ENCODE results near the gene HMCN2.

The HMCN2 gene

DNA sequence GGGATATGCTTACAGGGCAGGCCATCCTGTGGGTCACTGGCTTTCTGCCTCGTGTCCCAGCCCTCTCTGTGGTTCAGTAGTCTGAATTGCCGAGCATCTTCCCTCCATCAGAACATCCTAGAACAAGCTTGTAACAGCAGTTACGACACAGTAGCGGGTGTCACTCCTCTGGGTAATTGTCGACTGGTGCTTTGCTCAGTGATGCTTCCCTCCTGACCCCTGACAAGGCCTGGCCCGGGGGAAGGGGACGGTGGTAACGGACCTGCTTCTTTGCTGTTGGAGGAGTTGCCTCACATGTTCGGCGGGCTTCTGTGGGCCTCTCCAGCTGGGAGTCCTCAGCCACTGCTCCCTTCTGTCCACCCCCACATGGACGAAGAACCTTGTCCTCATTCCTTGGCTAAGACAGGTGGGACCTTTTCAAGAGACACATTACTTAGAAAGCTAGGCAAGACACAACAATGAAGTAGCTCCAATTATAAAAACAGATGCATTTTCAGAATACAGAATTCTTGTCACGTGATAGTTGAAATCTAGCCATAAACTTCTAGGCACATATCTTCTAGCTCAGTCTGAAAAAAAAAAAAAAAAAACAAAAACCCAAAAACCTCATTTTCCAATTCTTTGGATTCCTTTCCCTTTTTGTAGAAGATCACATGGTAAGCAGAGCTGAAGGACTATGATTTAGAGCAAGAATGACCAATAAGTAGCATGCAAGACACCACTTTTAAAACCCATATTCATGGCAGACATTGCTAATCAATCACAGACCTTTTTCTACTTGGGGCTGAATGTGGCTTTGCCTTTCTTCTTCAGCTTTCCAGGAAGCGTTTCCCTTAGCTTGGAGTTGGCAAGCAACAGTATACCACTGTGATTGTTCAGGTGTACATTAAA lies 25.0 kb downstream of the HMCN2 start:
- DNase-seq, result no peak

GRCh38 chr9:130291474-130291873 lies 25.9 kb downstream of the HMCN2 start:
- DNase-seq, result no peak

DNA sequence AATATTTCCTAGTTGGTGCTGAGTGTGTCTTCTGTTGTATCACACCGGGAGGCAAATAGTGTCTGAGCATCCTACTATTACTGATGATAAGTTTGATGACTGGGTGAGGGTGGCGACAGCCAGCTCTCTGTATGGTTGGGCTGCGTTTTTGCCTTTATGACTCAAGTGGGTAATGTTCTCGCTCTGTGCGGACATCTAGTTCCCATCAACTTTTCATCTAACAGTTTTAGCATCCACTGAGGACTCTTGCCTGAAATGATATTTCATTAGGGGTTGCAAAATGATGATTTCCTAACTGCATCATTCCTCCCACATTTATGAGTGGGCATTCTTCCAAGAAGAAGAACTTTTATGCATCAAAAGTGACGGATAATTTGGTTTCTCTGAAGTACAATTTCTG lies 26.5 kb downstream of the HMCN2 start:
- DNase-seq, result no peak

GRCh38 chr9:130294664-130295063 lies 29.1 kb downstream of the HMCN2 start:
- no peak for DNase-seq

DNA sequence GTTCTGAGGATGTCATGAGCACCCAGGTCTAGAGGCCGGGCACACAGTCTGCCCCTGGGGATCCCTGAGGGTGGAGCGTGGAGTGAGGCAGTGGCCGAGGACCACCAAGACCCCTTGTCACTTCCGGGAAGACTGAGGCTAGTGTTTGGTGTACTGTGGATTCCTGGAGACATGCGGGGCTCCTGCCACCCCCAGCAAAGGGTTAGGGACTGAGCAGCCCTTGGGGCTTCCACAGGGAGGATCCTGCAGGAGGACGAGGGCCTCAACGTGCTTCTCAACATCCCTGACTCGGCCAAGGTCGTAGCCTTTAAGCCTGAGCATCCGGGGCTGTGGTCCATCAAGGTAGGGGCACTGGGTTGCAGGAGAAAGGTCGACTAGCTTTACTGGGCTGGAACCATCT lies 29.9 kb downstream of the HMCN2 start:
- DNase-seq, result no peak

GRCh38 chr9:130295945-130296782 lies 30.6 kb downstream of the HMCN2 start:
- no peak for DNase-seq

DNA sequence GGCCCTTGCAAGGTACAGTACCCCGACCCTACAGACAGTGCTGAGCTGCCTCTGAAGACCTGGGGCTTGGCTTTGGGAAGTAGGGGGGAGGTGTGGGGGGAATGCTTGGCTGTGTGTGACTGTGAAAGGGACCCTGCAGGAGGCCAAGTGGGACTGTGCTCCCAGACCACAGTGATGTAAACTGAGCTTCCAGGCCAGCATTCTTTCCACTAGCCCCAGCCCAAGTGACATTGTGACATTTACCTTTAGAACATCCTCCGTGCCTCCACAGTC lies 31.2 kb downstream of the HMCN2 start:
- DNase-seq, result no peak

DNA sequence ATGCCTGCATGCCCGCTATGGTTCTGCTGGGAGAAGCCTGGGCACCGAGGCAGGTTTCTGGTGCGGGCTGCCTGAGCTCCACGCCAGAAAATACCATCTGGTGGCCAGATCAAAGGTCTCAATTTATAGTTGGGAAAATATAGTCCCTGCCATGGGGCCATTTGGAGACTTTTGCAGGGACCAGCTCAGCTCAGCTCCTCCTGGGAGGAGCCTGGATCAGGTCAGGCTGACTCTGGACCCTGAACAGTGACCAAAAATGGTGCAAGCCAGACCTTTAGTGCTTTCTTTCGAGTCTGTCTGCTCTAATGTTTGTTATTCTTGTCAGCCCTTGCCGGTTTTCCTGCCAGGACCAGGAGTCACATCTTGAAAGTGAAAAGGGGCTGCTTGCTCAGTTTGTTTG lies 31.8 kb downstream of the HMCN2 start:
- DNase-seq, result no peak

DNA sequence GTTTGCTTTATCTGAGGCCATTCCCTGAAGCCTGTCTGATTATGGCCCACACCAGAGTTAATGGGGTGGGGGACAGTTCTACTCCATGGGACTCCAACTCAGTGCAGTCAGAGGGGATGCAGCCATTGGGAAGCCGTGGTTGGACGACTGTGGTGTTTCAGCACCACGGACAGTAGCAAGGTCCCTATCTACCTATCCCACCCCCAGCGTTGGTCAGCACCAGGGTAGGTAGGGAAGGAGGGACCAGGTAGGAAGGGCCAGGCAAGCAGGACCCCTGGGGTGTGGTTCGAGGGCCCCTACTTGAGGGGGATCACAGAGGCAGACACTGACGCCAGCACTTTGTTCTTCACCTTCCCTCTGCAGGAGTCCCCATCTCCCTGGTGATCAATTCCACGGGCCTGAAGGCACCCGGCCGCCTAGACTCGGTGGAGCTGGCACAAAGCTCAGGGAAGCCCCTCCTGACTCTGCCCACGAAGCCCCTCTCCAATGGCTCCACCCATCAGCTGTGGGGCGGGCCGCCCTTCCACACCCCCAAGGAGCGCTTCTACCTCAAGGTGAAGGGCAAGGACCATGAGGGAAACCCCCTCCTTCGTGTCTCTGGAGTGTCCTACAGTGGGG lies 33.2 kb downstream of the HMCN2 start:
- no peak for DNase-seq

GRCh38 chr9:130299785-130300615 lies 34.4 kb downstream of the HMCN2 start:
- no peak for DNase-seq

GRCh38 chr9:130300739-130301138 lies 35.2 kb downstream of the HMCN2 start:
- DNase-seq, result no peak

DNA sequence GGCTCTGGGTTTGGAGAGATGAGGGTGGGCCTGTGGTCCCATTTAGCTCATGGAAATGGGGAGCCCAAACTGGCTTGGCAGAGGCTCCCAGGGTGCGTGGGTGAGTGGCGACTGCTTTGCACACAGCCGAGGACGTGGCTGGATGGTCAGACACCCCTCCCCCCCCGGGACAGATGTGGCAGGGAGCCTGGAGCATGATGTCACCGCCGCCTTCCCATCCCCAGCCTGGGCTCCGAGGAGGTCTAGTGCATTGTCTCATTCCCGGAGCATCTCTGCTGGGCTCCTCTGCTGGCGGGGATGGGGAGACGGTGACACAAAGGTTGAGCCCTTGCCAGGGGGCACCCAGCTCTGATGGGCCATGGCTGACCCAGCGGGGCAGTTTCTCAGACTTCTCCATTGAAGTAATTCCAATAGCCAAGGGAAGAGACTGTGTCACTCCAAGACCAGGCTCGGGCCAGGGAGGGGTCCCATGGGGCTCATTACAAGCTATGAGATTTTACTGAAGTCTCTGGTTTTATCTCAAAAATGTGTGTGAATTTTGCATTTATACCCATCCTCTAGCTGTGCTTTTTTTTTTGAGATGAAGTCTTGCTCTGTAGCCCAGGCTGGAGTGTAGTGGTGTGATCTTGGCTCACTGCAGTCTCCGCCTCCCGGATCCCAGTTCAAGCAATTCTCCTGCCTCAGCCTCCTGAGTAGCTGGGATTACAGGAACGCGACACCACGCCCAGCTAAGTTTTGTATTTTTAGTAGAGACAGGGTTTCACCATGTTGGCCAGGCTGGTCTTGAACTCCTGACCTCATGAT lies 36.1 kb downstream of the HMCN2 start:
- no peak for DNase-seq

GRCh38 chr9:130302785-130303612 lies 37.4 kb downstream of the HMCN2 start:
- DNase-seq, result no peak

GRCh38 chr9:130303613-130304055 lies 38.1 kb downstream of the HMCN2 start:
- no peak for DNase-seq

- DNase-seq, result no peak
Observed at GRCh38 chr9:130304116-130304515, 38.6 kb downstream of the HMCN2 start.

DNA sequence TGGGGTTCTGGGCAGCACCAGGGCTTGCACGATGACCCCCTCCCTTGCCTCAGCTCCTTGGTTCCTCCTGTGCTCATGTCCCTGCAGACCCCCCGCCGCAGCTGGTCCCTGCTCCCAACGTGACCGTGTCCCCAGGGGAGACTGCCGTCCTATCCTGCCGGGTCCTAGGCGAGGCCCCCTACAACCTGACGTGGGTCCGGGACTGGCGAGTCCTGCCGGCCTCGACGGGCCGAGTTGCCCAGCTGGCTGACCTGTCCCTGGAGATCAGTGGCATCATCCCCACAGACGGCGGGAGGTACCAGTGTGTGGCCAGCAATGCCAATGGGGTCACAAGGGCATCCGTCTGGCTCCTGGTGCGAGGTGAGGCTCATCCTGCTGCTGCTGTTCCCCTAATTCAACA lies 39.1 kb downstream of the HMCN2 start:
- no peak for DNase-seq

- no peak for DNase-seq
Observed at GRCh38 chr9:130305381-130305780, 39.8 kb downstream of the HMCN2 start.

GRCh38 chr9:130306823-130307666 lies 41.5 kb downstream of the HMCN2 start:
- no peak for DNase-seq

DNA sequence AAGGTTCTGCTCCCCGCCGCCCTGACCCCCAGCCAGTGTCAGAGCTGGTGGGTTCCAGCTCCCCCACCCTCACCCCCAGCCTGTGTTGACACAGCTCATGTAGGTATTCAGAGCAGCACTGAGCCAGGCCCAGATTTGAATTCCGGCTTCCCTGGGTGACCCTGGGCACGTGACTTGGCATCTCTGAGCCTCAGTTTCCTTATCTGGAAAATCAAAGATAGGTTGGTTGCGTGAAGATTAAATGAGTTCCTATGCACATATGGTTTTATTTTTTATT lies 42.0 kb downstream of the HMCN2 start:
- DNase-seq, result no peak

DNA sequence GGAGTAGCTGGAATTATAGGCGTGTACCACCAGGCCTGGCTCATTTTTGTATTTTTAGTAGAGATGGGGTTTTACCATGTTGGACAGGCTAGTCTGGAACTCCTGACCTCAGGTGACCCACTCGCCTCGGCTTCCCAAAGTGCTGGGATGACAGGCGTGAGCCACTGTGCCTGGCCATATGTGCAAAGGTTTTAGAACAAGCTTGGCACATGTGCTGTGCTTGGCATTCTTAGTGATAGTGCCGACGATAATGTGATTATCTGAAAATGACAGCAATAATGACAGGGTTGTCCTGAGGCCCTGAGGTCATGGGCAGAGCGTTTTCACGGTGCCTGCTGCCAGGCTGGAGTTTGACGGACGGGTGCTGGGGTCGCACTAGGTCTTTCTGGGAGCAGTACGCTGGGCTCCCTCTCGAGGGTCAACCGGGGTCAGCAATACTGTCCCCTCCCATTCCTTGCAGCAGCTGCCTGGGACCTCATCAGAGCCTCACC lies 42.6 kb downstream of the HMCN2 start:
- DNase-seq, result no peak
